ENCODE measurements around the gene DTX3.

DTX3 gene

GRCh38 chr12:57611108-57611826 lies 6.6 kb downstream of the DTX3 start, which contains the start of gene ARHGEF25:
ARHGEF25 (plus strand) TSS chr12:57611435; CDS start chr12:57611895, 460 bp downstream.
- ATAC-seq, result peak; percentile 93
- TF ChIP-seq ARNTL (CRISPR knock-in tag; IDR thresholded peaks at IDR 0.05; ENCODE audit: borderline replicate concordance, low read depth) (no peak), ZNF70 (CRISPR knock-in tag; IDR thresholded peaks at IDR 0.05) (0 out of 2 replicates have a peak, but pooled peaks have one; percentile 23), CREB5 (CRISPR knock-in tag; IDR thresholded peaks at IDR 0.05; ENCODE audit: low read depth) (no peak), OSR1 (CRISPR knock-in tag; IDR thresholded peaks at IDR 0.05) (no peak), TCF4 (CRISPR knock-in tag; IDR thresholded peaks at IDR 0.05; ENCODE audit: borderline replicate concordance) (peak; percentile 47; the same call in 1 of the 2 replicates)
- TF ChIP-seq, protein P1, sequence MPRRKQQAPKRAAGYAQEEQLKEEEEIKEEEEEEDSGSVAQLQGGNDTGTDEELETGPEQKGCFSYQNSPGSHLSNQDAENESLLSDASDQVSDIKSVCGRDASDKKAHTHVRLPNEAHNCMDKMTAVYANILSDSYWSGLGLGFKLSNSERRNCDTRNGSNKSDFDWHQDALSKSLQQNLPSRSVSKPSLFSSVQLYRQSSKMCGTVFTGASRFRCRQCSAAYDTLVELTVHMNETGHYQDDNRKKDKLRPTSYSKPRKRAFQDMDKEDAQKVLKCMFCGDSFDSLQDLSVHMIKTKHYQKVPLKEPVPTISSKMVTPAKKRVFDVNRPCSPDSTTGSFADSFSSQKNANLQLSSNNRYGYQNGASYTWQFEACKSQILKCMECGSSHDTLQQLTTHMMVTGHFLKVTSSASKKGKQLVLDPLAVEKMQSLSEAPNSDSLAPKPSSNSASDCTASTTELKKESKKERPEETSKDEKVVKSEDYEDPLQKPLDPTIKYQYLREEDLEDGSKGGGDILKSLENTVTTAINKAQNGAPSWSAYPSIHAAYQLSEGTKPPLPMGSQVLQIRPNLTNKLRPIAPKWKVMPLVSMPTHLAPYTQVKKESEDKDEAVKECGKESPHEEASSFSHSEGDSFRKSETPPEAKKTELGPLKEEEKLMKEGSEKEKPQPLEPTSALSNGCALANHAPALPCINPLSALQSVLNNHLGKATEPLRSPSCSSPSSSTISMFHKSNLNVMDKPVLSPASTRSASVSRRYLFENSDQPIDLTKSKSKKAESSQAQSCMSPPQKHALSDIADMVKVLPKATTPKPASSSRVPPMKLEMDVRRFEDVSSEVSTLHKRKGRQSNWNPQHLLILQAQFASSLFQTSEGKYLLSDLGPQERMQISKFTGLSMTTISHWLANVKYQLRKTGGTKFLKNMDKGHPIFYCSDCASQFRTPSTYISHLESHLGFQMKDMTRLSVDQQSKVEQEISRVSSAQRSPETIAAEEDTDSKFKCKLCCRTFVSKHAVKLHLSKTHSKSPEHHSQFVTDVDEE (CRISPR knock-in tag; IDR thresholded peaks at IDR 0.05), result no peak

DNA sequence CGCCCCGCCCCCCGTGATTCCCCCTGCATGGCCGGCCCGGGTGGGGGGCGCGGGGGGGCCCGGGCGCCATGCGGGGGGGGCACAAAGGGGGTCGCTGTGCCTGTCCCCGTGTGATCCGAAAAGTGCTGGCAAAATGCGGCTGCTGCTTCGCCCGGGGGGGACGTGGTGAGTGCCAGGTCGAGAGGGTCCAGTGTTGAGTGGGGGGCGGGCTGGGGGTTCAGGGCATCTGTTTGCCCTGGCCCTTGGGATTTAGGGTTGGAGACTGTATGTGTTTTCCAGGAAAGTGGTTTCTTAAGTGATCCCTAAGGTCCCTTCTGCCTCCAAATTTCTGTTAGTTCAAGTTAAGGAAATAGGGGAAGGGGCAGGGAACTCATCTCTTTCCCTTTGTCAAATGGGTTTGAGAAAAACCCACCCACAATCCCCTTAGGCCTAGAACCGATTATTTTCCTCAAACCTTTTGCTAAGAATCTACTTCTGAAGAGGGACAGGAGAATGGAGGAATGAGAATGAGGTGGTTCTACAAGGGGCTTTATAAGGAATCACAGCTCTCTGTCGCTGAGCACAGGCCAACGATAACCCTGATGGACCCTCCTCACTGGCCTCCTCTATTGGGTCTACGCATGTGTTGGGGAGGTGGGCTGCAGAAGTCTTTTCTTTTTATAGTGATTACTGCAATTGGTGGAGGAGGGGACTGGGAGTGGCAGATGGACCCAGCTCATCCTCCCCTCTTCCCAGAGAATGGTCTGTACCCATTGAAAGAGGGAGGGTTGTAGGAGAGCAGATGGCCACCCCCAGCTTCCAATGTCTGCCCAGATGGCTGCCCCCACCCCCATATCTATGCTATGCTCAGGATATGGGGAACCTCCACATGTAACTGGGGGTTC lies 7.4 kb downstream of the DTX3 start:
- ATAC-seq, result no peak

GRCh38 chr12:57612711-57613426 lies 8.2 kb downstream of the DTX3 start:
- no peak for ATAC-seq
- no peak for TF ChIP-seq CREB5 (CRISPR knock-in tag; IDR thresholded peaks at IDR 0.05; ENCODE audit: low read depth)
- no peak for TF ChIP-seq TOX (CRISPR knock-in tag; IDR thresholded peaks at IDR 0.05; ENCODE audit: borderline replicate concordance)
- TF ChIP-seq ZC3H10 (CRISPR knock-in tag; IDR thresholded peaks at IDR 0.05), result no peak
- TF ChIP-seq GLIS3 (CRISPR knock-in tag; IDR thresholded peaks at IDR 0.05), result no peak
- TF ChIP-seq PATZ1 (CRISPR knock-in tag; IDR thresholded peaks at IDR 0.05; ENCODE audit: borderline replicate concordance), result no peak
- TF ChIP-seq ARNTL (CRISPR knock-in tag; IDR thresholded peaks at IDR 0.05; ENCODE audit: borderline replicate concordance, low read depth), result no peak
- TF ChIP-seq RARB (CRISPR knock-in tag; IDR thresholded peaks at IDR 0.05), result no peak
- TF ChIP-seq ZNF8 (CRISPR knock-in tag; IDR thresholded peaks at IDR 0.05), result no peak
- no peak for TF ChIP-seq ZNF70 (CRISPR knock-in tag; IDR thresholded peaks at IDR 0.05)
- no peak for TF ChIP-seq SNAI2 (CRISPR knock-in tag; IDR thresholded peaks at IDR 0.05)
- TF ChIP-seq CSDC2 (CRISPR knock-in tag; IDR thresholded peaks at IDR 0.05), result no peak
- TF ChIP-seq ZFP3 (CRISPR knock-in tag; IDR thresholded peaks at IDR 0.05), result no peak
- no peak for TF ChIP-seq BACH2 (CRISPR knock-in tag; IDR thresholded peaks at IDR 0.05; ENCODE audit: borderline replicate concordance)
- TF ChIP-seq ZFP30 (CRISPR knock-in tag; IDR thresholded peaks at IDR 0.05), result no peak
- no peak for TF ChIP-seq ESRRG (CRISPR knock-in tag; IDR thresholded peaks at IDR 0.05)
- no peak for TF ChIP-seq TCF4 (CRISPR knock-in tag; IDR thresholded peaks at IDR 0.05; ENCODE audit: borderline replicate concordance)
- TF ChIP-seq PPARA (CRISPR knock-in tag; IDR thresholded peaks at IDR 0.05; ENCODE audit: borderline replicate concordance), result no peak
- TF ChIP-seq ZNF565 (CRISPR knock-in tag; conservative IDR thresholded peaks at IDR 0.05; ENCODE audit: low read depth), result no peak

More for the DNA sequence above, 7.4 kb downstream of the DTX3 start:
- TF ChIP-seq SNAI2 (CRISPR knock-in tag; IDR thresholded peaks at IDR 0.05), result no peak

Measured in SK-N-SH treated with all-trans-retinoic acid at 6 μM for 48 hours (cell line).